Smooth muscle cell (in vitro differentiated cells): ENCODE measurements around the gene ASIC2. TPM values are rescaled to one million over a fixed set of nuclear protein-coding genes. Genes with fewer than 3 reads are reported as not detected.

Experiments
- DNase-seq: peaks from one replicate; lab custom pipeline; 2025; ENCODE audit not compliant: unreplicated experiment; lab: John Stamatoyannopoulos, UW
- H2AFZ ChIP-seq: fragments of 200-600 bp; sonication (generic); 2 replicates; pipeline ENCODE4 v1.6.0; 2016; ENCODE audit warnings: antibody characterized with exemption, low read depth, mild to moderate bottlenecking
- H3F3A ChIP-seq: fragments of 200-600 bp; sonication (generic); 2 replicates; pipeline ENCODE4 v1.6.0; 2017; ENCODE audit warnings: antibody characterized with exemption, low read depth
- H3K27ac ChIP-seq: fragments of 200-600 bp; sonication (generic); 2 replicates; pipeline ENCODE4 v1.5.1; 2016; ENCODE audit warnings: low read depth, mild to moderate bottlenecking
- H3K27me3 ChIP-seq: fragments of 200-600 bp; sonication (generic); 2 replicates; pipeline ENCODE4 v1.6.1; 2016; ENCODE audit warnings: low read depth, mild to moderate bottlenecking
- H3K36me3 ChIP-seq: fragments of 200-600 bp; sonication (generic); 2 replicates; pipeline ENCODE4 v1.5.1; 2016; ENCODE audit warnings: low read depth
- H3K4me1 ChIP-seq: fragments of 200-600 bp; sonication (generic); 2 replicates; pipeline ENCODE4 v1.5.1; 2016; ENCODE audit warnings: low read depth
- H3K4me2 ChIP-seq: fragments of 200-600 bp; sonication (generic); 2 replicates; pipeline ENCODE4 v1.6.0; 2016; ENCODE audit warnings: mild to moderate bottlenecking
- H3K4me3 ChIP-seq: fragments of 200-600 bp; sonication (generic); 2 replicates; pipeline ENCODE4 v1.5.1; 2016; ENCODE audit warnings: mild to moderate bottlenecking
- H3K79me2 ChIP-seq: fragments of 200-600 bp; sonication (generic); 2 replicates; pipeline ENCODE4 v1.6.0; 2016; ENCODE audit warnings: low read depth, mild to moderate bottlenecking
- H3K9ac ChIP-seq: fragments of 200-600 bp; sonication (generic); 2 replicates; pipeline ENCODE4 v1.6.0; 2016; ENCODE audit warnings: low read depth
- H3K9me3 ChIP-seq: fragments of 200-600 bp; sonication (generic); replicated peaks from 2 replicates; pipeline ENCODE4 v1.5.1; 2016; ENCODE audit warnings: low read depth
- H4K20me1 ChIP-seq: fragments of 200-600 bp; sonication (generic); 2 replicates; pipeline ENCODE4 v1.6.0; 2016; ENCODE audit warnings: low read depth
- CTCF ChIP-seq: fragments of 200-600 bp; sonication (generic); IDR thresholded peaks from 2 replicates; pipeline ENCODE4 v1.5.1; 2017; ENCODE audit warnings: borderline replicate concordance, mild to moderate bottlenecking, antibody characterized with exemption; ENCODE audit not compliant: insufficient read depth, poor library complexity, severe bottlenecking
- WGBS: methylation state at CpG from one replicate; pipeline ENCODE4 v1.1.7; 2016; ENCODE audit warnings: low lambda C conversion rate; 5-methylcytosine and 5-hydroxymethylcytosine counted together
- polyA plus RNA-seq: library from polyadenylated mRNA; unstranded; fragments of >200 nt; fragmentation: Nextera tagmentation; extraction: Ambion mirVana; gene quantifications from 2 replicates; pipeline ENCODE4 v1.2.1, GENCODE V29; 2016
- total RNA-seq: library from RNA; depleted of rRNA; stranded (reverse); fragments of >200 nt; gene quantifications from 2 replicates; pipeline ENCODE4 v1.2.3, GENCODE V29; 2014

ASIC2 gene
- total and polyA plus RNA-seq, 2 experiments from 2014 or later, result 0.18 to 0.23 TPM

DNA sequence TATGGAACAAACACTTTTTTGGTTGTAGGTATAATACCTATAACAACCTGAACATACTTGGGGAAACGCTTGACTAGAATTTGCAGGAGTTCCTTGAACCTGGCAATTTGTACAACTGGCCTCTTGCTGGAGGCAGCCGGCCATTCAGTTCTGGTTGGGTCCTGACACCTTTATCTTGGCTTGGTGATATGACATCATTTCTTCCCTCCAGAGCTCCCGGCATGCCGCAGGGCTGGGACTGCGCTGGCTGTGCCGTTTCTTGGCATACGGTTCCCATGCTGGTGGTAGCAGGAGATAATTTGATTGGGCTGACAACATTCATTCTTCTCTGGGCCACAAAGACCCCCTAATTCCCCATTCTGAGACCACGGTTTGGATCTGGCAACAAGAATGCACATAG is 87.5 kb downstream of the ASIC2 start:
- TF ChIP-seq CTCF, result no peak
- Histone ChIP-seq H3K9ac (no peak overlapping the region), H3K4me3 (no peak overlapping the region), H3K4me1 (no peaks in the 10 kb centered on the region), H3K79me2 (no peaks in the 10 kb centered on the region), H3F3A (no peaks in the 10 kb centered on the region), H3K36me3 (no peaks in the 10 kb centered on the region), H3K9me3 (no peaks in the 10 kb centered on the region), H3K27me3 (no peaks in the 10 kb centered on the region), H4K20me1 (no peaks in the 10 kb centered on the region), H2AFZ (no peak overlapping the region), H3K4me2 (no peak overlapping the region), H3K27ac (no peak overlapping the region)
- no peak for DNase-seq
- 87% methylated on average over 8 of the region's 8 CpGs for WGBS

DNA sequence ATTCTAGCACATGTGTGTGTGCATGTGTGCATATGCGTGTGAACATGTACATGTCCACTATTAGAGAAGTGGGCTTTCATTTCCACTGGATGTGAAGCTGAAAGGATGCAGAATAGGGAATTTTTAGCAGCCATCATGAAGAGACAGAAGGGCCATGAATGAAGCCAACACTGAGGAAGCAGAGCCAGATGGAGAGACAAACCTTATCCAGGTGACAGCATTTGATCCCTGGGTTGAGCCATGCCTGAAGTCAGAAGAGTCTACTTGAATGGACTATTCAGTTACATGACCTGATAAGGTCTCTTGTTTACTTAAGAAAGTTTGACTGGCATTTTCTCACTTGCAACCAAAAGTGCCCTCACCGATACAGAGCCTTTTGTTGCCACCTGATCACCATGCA is 88.4 kb downstream of the ASIC2 start:
- Histone ChIP-seq H3K9me3 (no peaks in the 10 kb centered on the region), H3K27me3 (no peaks in the 10 kb centered on the region), H3K79me2 (no peaks in the 10 kb centered on the region), H2AFZ (no peak overlapping the region), H3K4me1 (no peaks in the 10 kb centered on the region), H3K4me2 (no peak overlapping the region), H3K36me3 (no peaks in the 10 kb centered on the region), H3K4me3 (no peak overlapping the region), H4K20me1 (no peaks in the 10 kb centered on the region), H3F3A (no peaks in the 10 kb centered on the region), H3K9ac (no peak overlapping the region), H3K27ac (no peak overlapping the region)
- DNase-seq, result no peak
- no peak for TF ChIP-seq CTCF
- 94% methylated on average over 2 of the region's 2 CpGs for WGBS

- WGBS, result 96% methylated on average over 3 of the region's 3 CpGs
- no peaks in the 10 kb centered on the region for H3F3A ChIP-seq
These were observed 88.9 kb downstream of the ASIC2 start for GRCh38 chr17:33204156-33204555.

More at GRCh38 chr17:33204156-33204555, 88.9 kb downstream of the ASIC2 start:
- no peaks in the 10 kb centered on the region for H4K20me1 ChIP-seq
- H3K27me3 ChIP-seq, result peaks cover 5% of the 10 kb centered on the region
- H3K4me3 ChIP-seq, result no peak overlapping the region
- DNase-seq, result no peak
- no peaks in the 10 kb centered on the region for H3K79me2 ChIP-seq
- no peaks in the 10 kb centered on the region for H3K36me3 ChIP-seq
- no peak for TF ChIP-seq CTCF
- H3K9ac ChIP-seq, result no peak overlapping the region
- H3K4me2 ChIP-seq, result no peak overlapping the region
- H2AFZ ChIP-seq, result no peak overlapping the region
- no peaks in the 10 kb centered on the region for H3K9me3 ChIP-seq
- no peaks in the 10 kb centered on the region for H3K4me1 ChIP-seq
- no peak overlapping the region for H3K27ac ChIP-seq
